Transverse colon (tissue), 4 donors: ENCODE results near the gene SLC23A1.

ENCODE experiments used
- CTCF ChIP-seq, 5 experiments: fragments of 200-600 bp in 3 of 5; fragments of 450-650 bp in 2 of 5; sonication (generic) in 3 of 5; IDR thresholded peaks; 1 replicate in 2 of 5; 2 replicates in 3 of 5; pipeline ENCODE4 v1.5.1; 2016 to 2017; ENCODE audit warnings: antibody characterized with exemption in 5 of 5, inconsistent platforms in 3 of 5, mild to moderate bottlenecking in 2 of 5, moderate library complexity in 1 of 5
- POLR2AphosphoS5 ChIP-seq, 3 donors: sonication (generic); formaldehyde crosslinking; IDR thresholded peaks; one replicate each; pipeline ENCODE4 v1.6.1; 2016; ENCODE audit warnings: antibody characterized with exemption in 3 of 3

- no peak for TF ChIP-seq CTCF (IDR thresholded peaks at IDR 0.05)
- TF ChIP-seq POLR2AphosphoS5 (IDR thresholded peaks at IDR 0.05): peak in 2 of 3 donors; percentile 69 to 88
Measured at GRCh38 chr5:139416651-139417050, 33.6 kb upstream of the SLC23A1 start.
